Lower leg skin (tissue), 3 donors: ENCODE data around the gene CCDC197.

Experiments used
- POLR2A ChIP-seq, 2 donors: fragments of 450-650 bp; IDR thresholded peaks; one replicate each; pipeline ENCODE4 v1.6.1; 2016 to 2017; ENCODE audit warnings: antibody characterized with exemption in 2 of 2, mild to moderate bottlenecking in 1 of 2, moderate library complexity in 1 of 2
- TF ChIP-seq, protein P1 (sequence below), 3 donors: fragments of 450-650 bp; IDR thresholded peaks; one replicate each; pipeline ENCODE4 v1.5.1; 2016; ENCODE audit warnings: antibody characterized with exemption in 3 of 3, mild to moderate bottlenecking in 3 of 3, moderate library complexity in 2 of 3

DNA sequence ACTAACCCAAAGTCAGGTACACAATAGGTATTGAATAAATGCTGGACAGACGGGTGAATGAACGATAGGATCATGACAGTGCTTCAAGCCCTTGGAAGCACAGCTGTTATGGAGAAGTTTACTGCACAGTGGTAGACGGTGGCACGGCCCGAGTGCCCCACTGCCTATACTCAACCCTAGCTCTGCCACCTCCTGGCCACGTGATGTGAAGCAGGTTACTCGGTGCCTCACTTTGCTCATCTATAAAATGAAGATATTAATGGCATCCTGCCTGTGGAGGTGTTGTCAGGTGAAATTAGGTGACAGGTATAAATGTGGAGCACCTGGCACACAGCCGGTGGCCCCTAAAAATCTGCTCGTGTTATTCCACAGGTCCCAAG lies 26.5 kb upstream of the CCDC197 start:
- TF ChIP-seq, protein P1, sequence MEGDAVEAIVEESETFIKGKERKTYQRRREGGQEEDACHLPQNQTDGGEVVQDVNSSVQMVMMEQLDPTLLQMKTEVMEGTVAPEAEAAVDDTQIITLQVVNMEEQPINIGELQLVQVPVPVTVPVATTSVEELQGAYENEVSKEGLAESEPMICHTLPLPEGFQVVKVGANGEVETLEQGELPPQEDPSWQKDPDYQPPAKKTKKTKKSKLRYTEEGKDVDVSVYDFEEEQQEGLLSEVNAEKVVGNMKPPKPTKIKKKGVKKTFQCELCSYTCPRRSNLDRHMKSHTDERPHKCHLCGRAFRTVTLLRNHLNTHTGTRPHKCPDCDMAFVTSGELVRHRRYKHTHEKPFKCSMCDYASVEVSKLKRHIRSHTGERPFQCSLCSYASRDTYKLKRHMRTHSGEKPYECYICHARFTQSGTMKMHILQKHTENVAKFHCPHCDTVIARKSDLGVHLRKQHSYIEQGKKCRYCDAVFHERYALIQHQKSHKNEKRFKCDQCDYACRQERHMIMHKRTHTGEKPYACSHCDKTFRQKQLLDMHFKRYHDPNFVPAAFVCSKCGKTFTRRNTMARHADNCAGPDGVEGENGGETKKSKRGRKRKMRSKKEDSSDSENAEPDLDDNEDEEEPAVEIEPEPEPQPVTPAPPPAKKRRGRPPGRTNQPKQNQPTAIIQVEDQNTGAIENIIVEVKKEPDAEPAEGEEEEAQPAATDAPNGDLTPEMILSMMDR (IDR thresholded peaks at IDR 0.05) = no peak
- TF ChIP-seq POLR2A (IDR thresholded peaks at IDR 0.05) = no peak
